Neural progenitor cell (in vitro differentiated cells): ENCODE results near the gene MEGF6.

Experiments used
- EZH2 ChIP-seq: fragments of 200-600 bp; sonication (generic); IDR thresholded peaks from 2 replicates; pipeline ENCODE4 v1.6.1; 2017; ENCODE audit warnings: antibody characterized with exemption, mild to moderate bottlenecking, moderate library complexity
- EZH2phosphoT487 ChIP-seq: fragments of 200-600 bp; sonication (generic); IDR thresholded peaks from 2 replicates; pipeline ENCODE4 v1.6.1; 2017; ENCODE audit warnings: antibody characterized with exemption
- TF ChIP-seq, protein P1 (sequence below): fragments of 200-600 bp; sonication (generic); IDR thresholded peaks from 2 replicates; pipeline ENCODE4 v1.5.1; 2017; ENCODE audit warnings: antibody characterized with exemption, mild to moderate bottlenecking

- TF ChIP-seq EZH2 (no peak), EZH2phosphoT487 (no peak)
- TF ChIP-seq, protein P1, sequence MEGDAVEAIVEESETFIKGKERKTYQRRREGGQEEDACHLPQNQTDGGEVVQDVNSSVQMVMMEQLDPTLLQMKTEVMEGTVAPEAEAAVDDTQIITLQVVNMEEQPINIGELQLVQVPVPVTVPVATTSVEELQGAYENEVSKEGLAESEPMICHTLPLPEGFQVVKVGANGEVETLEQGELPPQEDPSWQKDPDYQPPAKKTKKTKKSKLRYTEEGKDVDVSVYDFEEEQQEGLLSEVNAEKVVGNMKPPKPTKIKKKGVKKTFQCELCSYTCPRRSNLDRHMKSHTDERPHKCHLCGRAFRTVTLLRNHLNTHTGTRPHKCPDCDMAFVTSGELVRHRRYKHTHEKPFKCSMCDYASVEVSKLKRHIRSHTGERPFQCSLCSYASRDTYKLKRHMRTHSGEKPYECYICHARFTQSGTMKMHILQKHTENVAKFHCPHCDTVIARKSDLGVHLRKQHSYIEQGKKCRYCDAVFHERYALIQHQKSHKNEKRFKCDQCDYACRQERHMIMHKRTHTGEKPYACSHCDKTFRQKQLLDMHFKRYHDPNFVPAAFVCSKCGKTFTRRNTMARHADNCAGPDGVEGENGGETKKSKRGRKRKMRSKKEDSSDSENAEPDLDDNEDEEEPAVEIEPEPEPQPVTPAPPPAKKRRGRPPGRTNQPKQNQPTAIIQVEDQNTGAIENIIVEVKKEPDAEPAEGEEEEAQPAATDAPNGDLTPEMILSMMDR, result no peak
Observed at GRCh38 chr1:3450202-3450863, 161.0 kb downstream of the MEGF6 start.
